OCI-LY7 (cell line): Measurements from ENCODE around the gene RAPGEFL1.
"Not testable (repeated sequence)": the region's sequence is repeated elsewhere in the genome, so short reads cannot be mapped to it uniquely, and the experiment has no call there.

Source experiments
- CTCF ChIP-seq: fragments of 200-600 bp; sonication (generic); conservative IDR thresholded peaks from 2 replicates; pipeline ENCODE4 v1.5.1; 2014; ENCODE audit warnings: mild to moderate bottlenecking, antibody characterized with exemption, low read length, moderate library complexity, mixed read lengths
- EZH2phosphoT487 ChIP-seq: fragments of 200-600 bp; sonication (generic); IDR thresholded peaks from 2 replicates; pipeline ENCODE4 v1.6.1; 2018; ENCODE audit warnings: low read depth, borderline replicate concordance, mild to moderate bottlenecking, mixed run types, antibody characterized with exemption, low read length, moderate library complexity, mixed read lengths

- TF ChIP-seq CTCF, EZH2phosphoT487: not testable (repeated sequence)
These were observed 54.7 kb downstream of the RAPGEFL1 start for GRCh38 chr17:40231928-40232327.
